Activated naive CD4-positive, alpha-beta T cell (primary cell): ENCODE measurements around the gene ACAD9.
"Not testable (repeated sequence)": the region's sequence is repeated elsewhere in the genome, so short reads cannot be mapped to it uniquely, and the experiment has no call there.

Experiments
- DNase-seq, 4 experiments: peaks; one replicate each; lab custom pipeline; 2025; lab: John Stamatoyannopoulos, UW

ACAD9 gene

DNA sequence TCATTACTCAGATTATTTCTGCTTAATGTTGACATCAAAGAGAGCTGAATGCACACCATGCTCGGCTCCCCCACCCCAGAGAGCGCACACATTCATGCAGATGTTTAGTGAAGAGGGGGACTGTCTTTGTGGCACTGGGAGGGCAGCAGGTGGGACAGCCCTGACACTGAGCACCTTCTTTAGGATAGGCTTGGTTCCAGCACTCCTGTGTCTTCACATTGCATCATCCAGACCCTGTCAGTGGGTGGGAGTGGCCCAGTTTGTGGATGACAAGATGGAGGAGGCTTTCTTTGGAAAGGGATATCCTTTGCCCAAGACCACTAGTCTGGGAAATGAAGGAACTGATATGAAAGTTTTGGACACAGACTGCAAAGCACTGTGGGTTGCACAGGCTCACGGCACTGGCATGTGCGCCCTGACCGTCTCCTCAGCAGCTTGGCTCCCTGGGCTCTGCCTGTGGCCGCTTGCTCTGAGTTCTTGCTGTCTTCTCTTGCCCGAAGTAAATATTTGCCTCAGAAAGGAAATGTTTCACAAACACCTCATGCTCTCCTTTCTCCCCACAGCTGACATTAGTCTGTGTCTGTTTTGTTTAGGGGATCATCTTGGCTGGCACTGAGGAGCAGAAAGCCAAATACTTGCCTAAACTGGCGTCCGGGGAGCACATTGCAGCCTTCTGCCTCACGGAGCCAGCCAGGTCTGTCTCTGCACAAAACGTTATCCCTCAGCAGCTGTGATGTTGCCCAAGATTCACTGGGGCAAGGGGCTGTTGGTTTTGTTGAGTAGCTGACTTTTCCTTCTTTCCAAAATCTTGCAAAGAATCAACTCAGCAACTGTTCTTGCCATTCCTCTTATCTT is 16.6 kb downstream of the ACAD9 start:
- DNase-seq = no peak

DNA sequence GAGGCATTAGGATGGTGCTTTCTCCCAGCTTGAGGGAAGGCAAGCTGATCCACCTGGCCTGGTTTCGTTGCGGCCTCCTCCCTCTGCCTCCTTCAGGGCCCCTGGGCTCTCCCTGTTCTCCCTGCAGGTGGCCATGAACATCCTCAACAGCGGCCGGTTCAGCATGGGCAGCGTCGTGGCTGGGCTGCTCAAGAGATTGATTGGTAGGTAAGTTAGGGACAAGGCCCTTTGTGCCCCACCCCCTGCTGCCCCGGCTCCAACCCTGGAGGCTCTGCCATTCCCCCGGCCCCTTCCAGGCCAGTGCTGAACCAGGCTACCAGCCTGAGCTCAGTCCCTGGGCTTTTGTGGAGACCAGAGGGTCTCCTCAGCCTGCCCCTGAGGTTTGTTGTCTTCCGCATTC is 23.0 kb downstream of the ACAD9 start:
- no peak for DNase-seq

DNA sequence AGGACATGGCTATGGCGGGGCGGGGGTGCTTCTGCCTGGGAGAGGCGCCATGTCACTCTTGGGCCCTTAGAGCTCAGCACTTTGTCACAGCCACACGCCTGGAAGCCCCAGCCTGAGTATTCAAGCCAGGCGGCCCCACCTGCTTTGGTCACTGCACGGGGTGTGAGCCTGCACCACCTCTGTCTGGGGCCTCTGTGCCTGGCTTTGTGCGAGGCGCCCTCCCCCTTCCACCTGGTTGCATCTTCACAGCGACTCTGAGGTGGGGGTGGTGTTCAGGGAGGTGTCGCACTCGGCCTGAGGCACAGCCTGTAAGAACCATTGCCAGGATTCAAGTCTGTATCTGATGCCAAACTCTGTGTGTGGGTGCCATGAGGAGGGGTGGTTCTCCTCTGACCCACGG is 24.1 kb downstream of the ACAD9 start:
- no peak for DNase-seq

DNA sequence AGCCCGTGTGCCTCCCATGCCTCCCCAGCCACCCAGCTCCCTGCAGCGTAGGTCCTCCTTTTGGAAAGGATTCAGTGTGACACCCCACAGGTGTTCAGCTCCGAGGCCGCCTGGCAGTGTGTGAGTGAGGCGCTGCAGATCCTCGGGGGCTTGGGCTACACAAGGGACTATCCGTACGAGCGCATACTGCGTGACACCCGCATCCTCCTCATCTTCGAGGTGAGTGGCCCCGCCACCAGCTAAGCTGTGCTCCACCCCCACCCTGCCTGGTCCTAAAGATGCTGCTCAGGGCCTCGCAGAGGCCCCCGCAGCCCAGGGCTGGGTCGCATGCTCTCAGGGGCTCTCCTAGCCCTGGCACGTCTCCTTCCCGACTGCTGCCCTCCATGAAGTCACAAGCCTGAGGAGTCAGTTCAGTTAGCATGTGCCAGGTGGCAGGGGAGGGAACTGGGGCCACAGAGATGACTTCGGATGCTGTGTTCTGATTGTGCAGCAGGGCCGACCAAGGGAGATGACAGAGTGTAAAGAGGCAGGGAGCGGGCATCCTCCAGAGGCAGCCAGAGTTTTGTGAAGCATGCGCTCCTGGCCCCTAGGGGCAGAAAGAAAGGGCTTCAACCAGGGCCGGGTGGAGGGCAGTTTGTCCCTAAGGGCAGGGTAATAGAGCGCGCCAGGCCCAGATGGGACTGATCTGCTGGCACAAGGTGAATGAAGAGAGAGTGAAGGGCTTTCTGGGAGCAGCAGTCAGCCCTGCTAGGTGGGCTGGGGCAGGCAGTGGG is 26.8 kb downstream of the ACAD9 start:
- no peak for DNase-seq

DNA sequence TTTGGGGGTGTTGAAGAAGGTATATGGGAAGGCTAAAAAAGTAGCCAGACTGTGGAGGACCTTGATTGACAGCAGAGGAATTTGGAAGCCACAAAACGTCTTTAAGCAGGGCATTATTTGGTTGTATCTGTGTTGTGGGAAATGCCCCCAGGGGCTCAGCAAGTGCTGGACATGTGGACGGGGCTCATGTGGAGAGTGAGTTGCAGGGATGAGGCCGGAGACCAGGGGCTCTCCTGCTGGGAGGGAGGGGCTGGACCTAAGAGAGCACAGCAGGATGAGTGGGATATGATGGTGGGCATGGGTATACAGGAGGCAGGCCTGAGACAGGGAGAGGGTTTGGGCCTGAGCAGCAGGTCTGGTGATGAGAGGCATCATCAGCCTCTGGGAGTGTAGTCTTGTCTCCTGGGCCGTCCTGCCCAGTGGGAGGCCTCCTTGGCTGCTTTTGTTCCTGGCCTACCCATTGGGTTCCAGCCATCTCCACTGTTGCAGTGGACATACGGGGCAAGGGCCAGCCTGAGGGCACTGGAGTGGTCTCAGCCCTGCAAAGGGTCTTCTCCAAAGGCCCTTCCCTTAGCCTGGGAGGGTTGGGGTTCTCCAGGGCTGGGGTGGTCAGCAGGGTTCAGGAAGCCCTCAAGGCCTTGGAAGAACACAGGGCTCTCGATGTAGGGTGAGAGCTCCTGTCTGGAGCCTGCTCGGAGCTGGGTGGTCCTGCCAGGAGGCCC is 27.5 kb downstream of the ACAD9 start:
- DNase-seq = no peak

DNA sequence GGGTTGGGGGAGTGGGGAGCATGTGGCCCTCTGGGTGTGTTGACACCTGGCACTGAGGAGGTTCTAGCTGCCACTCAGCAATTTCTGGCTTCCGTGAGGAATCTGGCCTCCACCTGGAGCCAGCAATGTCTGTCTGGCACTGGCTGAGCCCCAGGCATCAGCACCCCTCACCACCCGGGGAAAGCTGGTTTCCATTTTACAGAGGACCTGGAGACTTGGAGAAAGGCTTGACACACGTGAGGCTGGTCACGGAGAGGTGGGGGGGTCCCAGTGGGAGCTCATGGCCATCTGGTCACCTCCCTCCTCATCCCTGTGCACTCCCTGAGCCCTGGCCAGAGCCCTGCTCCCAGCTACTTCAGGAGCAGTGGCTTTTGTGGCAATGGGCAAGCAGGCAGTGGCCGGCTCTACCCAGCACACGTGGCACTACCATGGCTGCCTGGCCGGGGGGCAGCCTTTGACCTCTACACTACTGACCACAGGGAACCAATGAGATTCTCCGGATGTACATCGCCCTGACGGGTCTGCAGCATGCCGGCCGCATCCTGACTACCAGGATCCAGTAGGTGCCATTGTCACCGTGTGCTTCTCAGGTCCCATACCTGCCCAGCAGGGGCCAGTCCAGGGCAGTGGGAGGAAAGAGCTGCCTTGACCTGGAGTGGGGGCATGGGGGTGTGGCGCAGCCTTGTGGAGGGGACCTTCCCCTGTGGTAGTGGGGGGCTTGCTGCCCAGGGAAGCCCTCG is 28.5 kb downstream of the ACAD9 start:
- DNase-seq = no peak

DNA sequence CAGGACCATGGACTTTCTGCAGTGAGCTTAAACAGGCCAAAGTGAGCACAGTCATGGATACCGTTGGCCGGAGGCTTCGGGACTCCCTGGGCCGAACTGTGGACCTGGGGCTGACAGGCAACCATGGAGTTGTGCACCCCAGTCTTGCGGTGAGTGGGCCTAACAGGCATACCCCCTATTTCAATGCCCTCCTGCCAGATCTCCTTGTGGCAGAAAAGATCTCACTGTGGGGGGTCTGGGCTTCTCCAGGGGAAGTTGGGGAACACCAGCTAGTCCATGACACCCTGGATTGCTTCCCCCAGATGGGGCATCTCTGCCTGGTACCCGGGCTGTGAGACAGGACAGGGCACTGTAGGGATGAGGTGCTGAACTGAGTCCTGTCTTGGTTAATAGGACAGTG is 29.5 kb downstream of the ACAD9 start:
- DNase-seq = no peak

DNA sequence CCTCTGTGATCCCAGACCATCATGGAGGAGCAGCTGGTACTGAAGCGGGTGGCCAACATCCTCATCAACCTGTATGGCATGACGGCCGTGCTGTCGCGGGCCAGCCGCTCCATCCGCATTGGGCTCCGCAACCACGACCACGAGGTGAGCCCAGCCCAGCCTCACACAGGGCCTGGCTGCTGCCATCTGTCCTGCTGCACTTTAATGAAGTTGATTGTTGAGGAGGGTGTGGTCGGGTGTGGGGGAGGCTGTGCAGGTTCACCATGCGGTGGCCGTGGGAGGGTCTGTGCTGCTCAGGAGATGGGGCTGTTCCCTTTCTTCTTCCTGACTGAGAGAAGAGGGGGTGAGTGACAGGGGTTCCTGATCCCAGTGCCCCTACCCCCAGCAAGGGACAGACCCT is 30.6 kb downstream of the ACAD9 start:
- DNase-seq = no peak

DNA sequence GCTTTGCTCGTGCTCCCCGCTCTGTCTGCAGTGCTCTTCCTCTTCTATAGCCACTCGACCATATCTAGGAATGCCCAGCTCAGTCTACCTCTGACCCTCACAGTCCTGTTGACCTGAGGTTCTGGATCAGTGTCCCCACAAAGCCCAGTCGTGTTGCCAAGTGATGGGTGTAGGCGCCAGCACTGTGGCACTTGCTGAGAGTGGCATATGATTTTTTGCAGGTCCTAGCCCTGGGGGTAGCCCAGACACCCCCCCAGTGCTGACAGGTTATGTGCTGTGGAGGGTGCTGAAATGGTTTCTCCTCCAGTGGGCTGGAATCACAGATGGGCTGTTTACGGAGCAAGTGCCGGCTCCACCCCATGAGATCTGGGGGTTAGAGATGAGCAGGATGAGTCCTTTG is 32.5 kb downstream of the ACAD9 start:
- no peak for DNase-seq

DNA sequence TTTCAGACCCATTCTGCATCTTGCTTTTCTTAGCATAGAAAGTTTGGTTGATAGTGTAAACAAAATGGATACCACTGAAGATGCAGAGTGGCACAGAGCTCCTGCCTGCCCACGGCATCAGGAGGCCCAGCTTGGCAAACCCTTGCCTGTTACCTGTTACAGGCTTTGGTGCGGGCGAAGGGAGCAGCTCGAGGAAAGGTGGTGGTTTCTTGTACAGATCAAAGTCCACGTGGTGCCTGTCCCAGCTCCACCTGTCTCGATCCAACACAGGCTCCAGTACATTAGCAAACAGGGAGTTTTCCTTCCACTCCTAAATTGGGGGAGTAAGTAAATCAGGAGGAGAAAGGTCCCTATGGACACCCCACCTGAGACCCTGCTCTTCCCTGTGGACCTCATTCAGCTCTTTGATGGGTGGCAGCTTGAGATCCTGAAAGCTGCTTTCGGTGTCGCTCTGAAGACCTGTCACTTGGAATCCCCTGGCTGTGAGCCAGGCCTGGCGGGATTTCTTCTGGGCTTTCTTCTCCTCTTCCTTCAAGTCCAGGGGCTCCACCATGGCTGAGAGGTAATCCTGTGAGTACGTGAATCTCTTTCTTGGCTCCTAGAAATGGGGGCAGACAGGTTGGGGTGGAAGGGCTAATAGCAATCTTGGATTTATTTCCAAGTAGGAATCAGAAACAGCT is 35.7 kb downstream of the ACAD9 start:
- no peak for DNase-seq

DNA sequence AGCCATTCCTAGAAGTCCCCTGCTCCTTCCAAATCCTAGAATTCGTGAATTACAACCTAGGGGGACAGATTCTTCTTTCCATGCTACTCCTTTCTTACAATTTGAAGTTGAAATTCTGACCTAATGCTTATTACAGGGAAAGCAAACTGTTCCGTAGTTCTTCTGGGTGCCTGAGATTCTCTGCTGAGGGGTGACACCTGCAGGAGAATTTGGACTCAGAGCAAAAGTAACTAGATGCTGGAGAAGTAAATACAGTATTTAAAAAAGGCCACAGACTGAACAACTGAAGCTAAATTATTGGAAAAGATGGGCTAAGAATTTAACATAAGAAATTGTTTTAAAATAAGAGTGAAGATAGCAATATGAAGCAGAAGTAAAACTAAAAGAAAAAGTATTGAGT is 37.9 kb downstream of the ACAD9 start:
- DNase-seq = no peak

DNA sequence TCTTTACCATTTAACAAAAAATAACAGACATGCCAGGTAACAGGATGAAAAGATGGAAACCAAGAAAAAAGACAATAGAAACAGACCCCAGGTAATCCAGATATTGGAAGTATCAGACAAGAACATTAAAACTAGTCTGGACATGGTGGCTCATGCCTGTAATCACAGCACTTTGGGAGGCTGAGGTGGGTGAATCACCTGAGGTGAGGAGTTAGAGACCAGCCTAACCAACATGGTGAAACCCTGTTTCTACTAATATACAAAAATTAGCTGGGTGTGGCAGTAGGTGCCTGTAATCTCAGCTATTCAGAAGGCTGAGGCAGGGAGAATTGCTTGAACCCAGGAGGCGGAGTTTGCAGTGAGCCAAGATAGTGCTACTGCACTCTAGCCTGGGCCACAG is 40.6 kb downstream of the ACAD9 start:
- DNase-seq = no peak

DNA sequence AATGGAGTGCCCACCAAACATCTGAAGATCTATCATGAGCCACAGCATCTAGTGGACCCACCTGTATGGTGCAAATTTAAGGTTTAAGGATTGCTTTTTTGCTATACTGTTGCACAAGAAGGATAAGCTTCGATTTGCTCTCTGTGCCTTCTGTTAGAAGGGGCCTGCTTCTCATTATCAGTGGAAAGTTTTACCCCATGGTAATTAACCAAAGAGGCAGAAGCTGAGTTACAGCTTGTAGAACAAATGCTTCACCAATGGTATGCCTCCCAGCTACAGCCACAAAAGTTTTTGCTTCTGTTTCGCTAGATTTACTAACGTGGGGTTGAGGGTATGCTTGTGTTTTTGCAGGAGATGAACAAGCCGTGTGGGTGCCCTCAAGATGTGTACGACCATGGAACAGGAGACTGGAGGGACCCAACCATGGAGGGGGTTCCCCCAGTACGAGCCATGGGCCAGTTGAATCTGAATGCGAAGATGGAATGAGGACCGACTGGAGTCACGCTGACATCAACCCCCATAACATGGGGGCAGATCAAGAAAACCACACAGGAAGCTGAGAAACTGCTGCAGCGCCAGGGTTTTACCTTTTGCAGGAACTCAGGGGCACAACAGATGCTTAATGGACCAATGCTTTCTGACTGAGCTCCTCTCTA is 43.5 kb downstream of the ACAD9 start:
- DNase-seq = peak in 3 of 4 experiments; percentile 16 to 21 (median 21)

DNA sequence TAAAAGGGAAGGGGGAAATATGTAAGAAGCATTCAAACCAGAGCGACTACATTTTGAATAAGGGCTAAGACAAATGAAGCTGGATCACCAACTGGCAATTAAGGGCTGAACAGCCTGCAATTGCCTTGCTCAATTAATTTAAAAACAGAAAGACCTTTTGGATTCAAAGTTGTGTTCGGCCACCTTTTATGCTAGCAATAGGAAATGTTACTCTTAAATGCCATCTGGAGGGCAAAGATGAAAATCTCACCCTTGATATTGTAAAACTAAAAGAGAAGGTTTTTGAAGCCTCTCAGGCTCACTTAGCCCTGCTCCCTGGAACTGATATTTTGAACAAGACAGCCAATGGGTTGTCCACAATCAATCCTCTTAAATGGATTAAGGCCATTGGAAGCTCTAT is 44.2 kb downstream of the ACAD9 start:
- DNase-seq = no peak

DNA sequence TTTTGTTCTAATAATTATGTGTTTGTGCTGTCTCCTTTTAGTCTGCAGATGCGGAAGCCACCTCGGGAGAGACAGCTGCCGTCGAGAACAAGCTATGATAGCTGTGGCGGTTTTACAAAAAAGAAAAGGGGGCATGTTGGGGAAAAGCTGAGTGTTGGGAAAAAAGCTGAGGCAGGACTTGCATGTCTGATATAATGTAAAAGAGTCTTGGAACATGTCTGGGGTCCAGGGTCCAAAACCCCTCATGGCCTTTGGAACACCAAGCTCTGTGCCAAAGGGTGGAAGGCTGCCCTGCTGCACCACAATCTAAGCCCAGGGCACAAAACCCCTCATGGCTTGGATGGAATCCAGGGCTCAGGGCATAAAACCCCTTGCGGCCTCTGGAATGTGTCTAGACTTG is 44.6 kb downstream of the ACAD9 start:
- not testable (repeated sequence) for DNase-seq

DNA sequence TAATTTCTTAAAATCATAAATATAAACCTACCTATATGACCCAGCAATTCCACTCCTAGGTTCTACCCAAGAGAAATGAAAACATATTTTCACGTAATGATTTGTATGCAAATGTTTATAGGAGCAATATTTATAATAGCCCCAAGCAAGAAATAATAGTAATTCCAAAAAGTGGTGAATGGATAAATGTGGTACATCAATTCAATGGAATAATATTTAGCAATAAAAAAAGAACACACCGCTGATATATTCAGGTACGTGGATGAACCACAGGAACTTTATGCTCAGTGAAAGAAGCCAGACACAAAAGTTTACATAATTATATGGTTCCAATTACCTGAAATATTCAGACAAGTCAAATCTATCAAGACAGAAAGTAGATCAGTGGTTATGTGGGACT is 49.9 kb downstream of the ACAD9 start:
- no peak for DNase-seq

DNA sequence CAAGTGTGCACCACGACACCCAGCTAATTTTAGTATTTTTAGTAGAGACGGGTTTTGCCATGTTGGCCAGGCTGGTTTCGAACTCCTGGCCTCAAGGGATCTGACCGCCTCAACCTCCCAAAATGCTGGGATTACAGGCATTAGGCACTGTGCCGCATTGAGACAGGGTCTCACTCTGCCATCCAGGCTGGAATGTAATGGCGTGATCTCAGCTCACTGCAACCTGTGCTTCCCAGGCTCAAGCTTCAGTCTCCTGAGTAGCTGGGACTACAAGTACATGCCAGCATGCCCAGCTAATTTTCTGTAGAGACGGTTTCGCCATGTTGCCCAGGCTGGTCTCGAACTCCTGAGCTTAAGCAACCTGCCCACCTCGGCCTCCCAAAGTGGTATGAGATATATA is 51.6 kb downstream of the ACAD9 start:
- no peak for DNase-seq

DNA sequence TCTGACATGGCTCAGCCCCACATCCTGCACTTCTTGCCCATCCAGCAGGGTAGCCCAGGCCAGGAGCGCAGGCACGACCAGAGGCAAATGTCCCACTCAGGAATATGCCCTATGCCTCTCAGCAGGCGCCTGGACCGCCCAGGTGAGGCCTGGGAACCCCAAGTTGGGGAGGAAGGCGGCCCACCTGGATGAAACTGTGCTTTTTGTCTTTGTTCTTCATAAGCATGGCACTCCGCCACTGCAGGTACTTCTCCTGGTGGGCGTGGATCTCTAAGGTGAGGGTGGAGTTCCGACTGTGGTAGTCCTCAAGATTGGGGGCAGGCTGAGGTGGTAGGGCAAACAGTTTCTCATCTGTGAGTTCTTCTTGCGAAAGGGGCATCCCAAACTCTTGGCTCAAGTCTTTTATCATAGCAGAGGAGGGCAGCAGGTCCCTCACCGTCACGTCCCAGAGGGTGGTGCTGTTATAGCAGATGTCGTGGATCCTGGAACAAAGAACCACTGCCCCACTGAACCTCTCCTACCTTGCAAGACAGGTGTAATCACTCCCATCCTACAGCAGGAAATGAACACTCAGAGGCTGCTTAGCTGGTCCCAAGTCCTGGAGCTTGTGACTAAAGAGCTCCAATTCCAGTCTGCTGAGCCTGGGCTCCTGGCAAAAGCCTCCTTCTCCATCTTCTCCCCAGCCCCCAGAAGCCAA is 53.2 kb downstream of the ACAD9 start:
- no peak for DNase-seq

DNA sequence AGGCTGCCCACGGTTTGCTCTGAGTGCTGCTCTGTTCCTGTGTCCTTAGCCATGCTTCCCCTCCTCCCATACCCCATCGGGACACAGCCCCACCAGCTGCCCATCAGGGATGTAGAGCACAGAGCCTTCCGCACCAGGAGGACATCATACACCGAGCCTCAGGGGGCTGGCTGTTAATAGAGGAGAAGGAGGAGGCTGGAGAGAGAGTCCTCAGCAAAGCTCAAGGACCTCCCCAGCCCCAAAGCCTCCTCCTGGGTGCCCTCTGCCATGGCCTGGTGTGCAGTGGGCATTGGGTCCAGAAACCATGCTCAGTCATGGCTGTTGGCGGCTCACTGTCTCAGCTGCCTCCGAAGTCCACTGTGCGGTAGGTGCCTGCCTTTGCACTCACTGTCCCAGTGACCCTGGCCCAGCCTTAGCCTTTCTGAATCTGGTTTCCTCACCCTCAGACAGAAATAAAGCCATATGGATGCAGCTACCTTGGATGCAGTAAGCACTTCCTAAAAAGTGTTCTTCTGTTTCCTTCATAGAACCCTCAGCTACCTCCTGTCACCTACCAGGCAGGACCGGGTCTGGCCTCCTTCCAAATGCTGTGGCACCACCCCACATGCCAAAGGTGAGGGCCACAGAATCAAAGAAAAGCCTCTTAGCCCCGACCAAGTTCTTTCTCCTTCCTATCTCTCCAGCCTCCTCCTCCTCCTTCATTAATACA is 53.9 kb downstream of the ACAD9 start:
- no peak for DNase-seq

DNA sequence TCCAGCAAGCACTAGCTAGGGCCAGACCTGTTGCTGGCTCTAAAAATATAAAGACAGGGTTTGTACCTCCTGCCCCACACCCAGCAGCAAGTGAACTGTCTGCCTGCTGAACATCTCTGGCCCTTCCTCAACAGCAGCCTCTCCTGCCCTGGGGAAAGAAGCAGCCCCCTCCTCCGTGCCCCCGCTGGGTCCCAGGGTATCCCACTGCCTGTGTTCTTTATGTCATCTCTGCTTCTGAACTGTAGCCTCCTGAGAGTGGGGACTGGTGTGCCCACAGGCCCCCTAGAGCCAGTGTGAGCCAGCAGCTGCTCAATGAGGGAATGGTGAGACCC is 54.5 kb downstream of the ACAD9 start:
- DNase-seq = no peak
